Astrocyte (in vitro differentiated cells and primary cell): ENCODE results near the gene CHAC1. TPM values are rescaled to one million over a fixed set of nuclear protein-coding genes. Genes with fewer than 3 reads are reported as not detected.

Experiments
- DNase-seq: peaks from one replicate; pipeline ENCODE4 v3.0.0-alpha.2; 2010; ENCODE audit warnings: low read depth
- FAIRE-seq: peaks from 2 replicates; lab custom pipeline; 2011; peaks lifted over from hg19 to GRCh38; lab: Jason Lieb, UNC
- H2AFZ ChIP-seq: 2 replicates; pipeline ENCODE4 v1.6.0; 2012; ENCODE audit warnings: low read depth, low read length, inconsistent platforms
- H3K27ac ChIP-seq: 2 replicates; pipeline ENCODE4 v1.5.1; 2011; ENCODE audit warnings: low read depth, low read length, inconsistent platforms
- H3K27me3 ChIP-seq: 2 replicates; pipeline ENCODE4 v1.6.0; 2011; ENCODE audit warnings: low read length, inconsistent platforms; ENCODE audit not compliant: insufficient read depth
- H3K36me3 ChIP-seq: 2 replicates; pipeline ENCODE4 v1.5.1; 2011; ENCODE audit warnings: low read length, inconsistent platforms; ENCODE audit not compliant: insufficient read depth
- H3K4me1 ChIP-seq: 2 replicates; pipeline ENCODE4 v1.5.1; 2011; ENCODE audit warnings: low read length, inconsistent platforms; ENCODE audit not compliant: insufficient read depth
- H3K4me2 ChIP-seq: 2 replicates; pipeline ENCODE4 v1.6.0; 2012; ENCODE audit warnings: low read length, inconsistent platforms
- H3K4me3 ChIP-seq: 2 replicates; pipeline ENCODE4 v1.5.1; 2011; ENCODE audit warnings: low read depth, mild to moderate bottlenecking, low read length, inconsistent platforms; ENCODE audit not compliant: insufficient read depth
- H3K79me2 ChIP-seq: 2 replicates; pipeline ENCODE4 v1.6.0; 2012; ENCODE audit warnings: mild to moderate bottlenecking, low read length, inconsistent platforms; ENCODE audit not compliant: insufficient read depth
- H3K9ac ChIP-seq: 2 replicates; pipeline ENCODE4 v1.6.0; 2012; ENCODE audit warnings: mild to moderate bottlenecking, low read length, inconsistent platforms
- H3K9me3 ChIP-seq: 2 replicates; pipeline ENCODE4 v1.5.1; 2012; ENCODE audit warnings: low read depth, mild to moderate bottlenecking, low read length, inconsistent platforms; ENCODE audit not compliant: insufficient read depth
- H4K20me1 ChIP-seq: 2 replicates; pipeline ENCODE4 v1.6.0; 2012; ENCODE audit warnings: low read length, inconsistent platforms; ENCODE audit not compliant: insufficient read depth
- H3K27ac Mint-ChIP-seq: one replicate; pipeline ENCODE4 v1.8.0; 2021; ENCODE audit warnings: mild to moderate bottlenecking, mixed read lengths; ENCODE audit not compliant: unreplicated experiment
- H3K27me3 Mint-ChIP-seq: one replicate; pipeline ENCODE4 v1.8.0; 2021; ENCODE audit warnings: low read depth, mixed read lengths; ENCODE audit not compliant: unreplicated experiment
- H3K36me3 Mint-ChIP-seq: one replicate; pipeline ENCODE4 v1.8.0; 2021; ENCODE audit warnings: low read depth, mixed read lengths; ENCODE audit not compliant: unreplicated experiment
- H3K4me1 Mint-ChIP-seq: one replicate; pipeline ENCODE4 v1.8.0; 2021; ENCODE audit warnings: low read depth, mixed read lengths; ENCODE audit not compliant: unreplicated experiment
- H3K4me3 Mint-ChIP-seq: one replicate; pipeline ENCODE4 v1.8.0; 2021; ENCODE audit warnings: mild to moderate bottlenecking, moderate library complexity, mixed read lengths; ENCODE audit not compliant: unreplicated experiment
- H3K9me3 Mint-ChIP-seq: one replicate; pipeline ENCODE4 v1.8.0; 2021; ENCODE audit warnings: mild to moderate bottlenecking, mixed read lengths; ENCODE audit not compliant: unreplicated experiment
- EZH2 ChIP-seq: IDR thresholded peaks from 2 replicates; pipeline ENCODE4 v1.6.1; 2012; ENCODE audit warnings: mild to moderate bottlenecking, low read length, inconsistent platforms; ENCODE audit not compliant: insufficient read depth
- total RNA-seq: library from RNA; stranded (reverse); gene quantifications from 2 replicates; pipeline ENCODE4 v1.2.1, GENCODE V29; 2021
- TF ChIP-seq, protein P1 (sequence below): IDR thresholded peaks from 2 replicates; pipeline ENCODE4 v1.5.1; 2011; ENCODE audit warnings: low read depth, mild to moderate bottlenecking, inconsistent platforms, low read length, moderate library complexity; ENCODE audit not compliant: insufficient read depth

The CHAC1 gene
- total RNA-seq, 1 donor from 2014 or later, result 55.9 TPM

GRCh38 chr15:41004490-41004889 lies 51.2 kb downstream of the CHAC1 start:
- no peak for TF ChIP-seq EZH2
- TF ChIP-seq, protein P1, sequence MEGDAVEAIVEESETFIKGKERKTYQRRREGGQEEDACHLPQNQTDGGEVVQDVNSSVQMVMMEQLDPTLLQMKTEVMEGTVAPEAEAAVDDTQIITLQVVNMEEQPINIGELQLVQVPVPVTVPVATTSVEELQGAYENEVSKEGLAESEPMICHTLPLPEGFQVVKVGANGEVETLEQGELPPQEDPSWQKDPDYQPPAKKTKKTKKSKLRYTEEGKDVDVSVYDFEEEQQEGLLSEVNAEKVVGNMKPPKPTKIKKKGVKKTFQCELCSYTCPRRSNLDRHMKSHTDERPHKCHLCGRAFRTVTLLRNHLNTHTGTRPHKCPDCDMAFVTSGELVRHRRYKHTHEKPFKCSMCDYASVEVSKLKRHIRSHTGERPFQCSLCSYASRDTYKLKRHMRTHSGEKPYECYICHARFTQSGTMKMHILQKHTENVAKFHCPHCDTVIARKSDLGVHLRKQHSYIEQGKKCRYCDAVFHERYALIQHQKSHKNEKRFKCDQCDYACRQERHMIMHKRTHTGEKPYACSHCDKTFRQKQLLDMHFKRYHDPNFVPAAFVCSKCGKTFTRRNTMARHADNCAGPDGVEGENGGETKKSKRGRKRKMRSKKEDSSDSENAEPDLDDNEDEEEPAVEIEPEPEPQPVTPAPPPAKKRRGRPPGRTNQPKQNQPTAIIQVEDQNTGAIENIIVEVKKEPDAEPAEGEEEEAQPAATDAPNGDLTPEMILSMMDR, result no peak
- H3K27me3 ChIP-seq, result no peaks in the 10 kb centered on the region
- H3K4me3 ChIP-seq, result no peak overlapping the region
- H2AFZ ChIP-seq, result no peak overlapping the region
- Mint-ChIP-seq H3K27ac (no peak overlapping the region), H3K27me3 (no peaks in the 10 kb centered on the region), H3K36me3 (peaks cover 13% of the 10 kb centered on the region), H3K9me3 (no peaks in the 10 kb centered on the region), H3K4me1 (no peaks in the 10 kb centered on the region), H3K4me3 (no peak overlapping the region)
- no peaks in the 10 kb centered on the region for H3K4me1 ChIP-seq
- no peak overlapping the region for H3K4me2 ChIP-seq
- no peak overlapping the region for H3K27ac ChIP-seq
- no peak for FAIRE-seq
- H3K9ac ChIP-seq, result no peak overlapping the region
- no peaks in the 10 kb centered on the region for H3K9me3 ChIP-seq
- peaks cover 4% of the 10 kb centered on the region for H3K79me2 ChIP-seq
- no peak for DNase-seq
- H3K36me3 ChIP-seq, result peaks cover 15% of the 10 kb centered on the region
- no peaks in the 10 kb centered on the region for H4K20me1 ChIP-seq

Other genes with a start within 250 kb of the CHAC1 start
- 32.0 and 32.6 TPM in 2 replicates for gene RMDN3, start 198.2 kb upstream of the CHAC1 start, total RNA-seq
- gene GCHFR, start 189.4 kb upstream of the CHAC1 start, total RNA-seq, result 6.4 and 7.3 TPM in 2 replicates
- gene C15orf62, start 183.5 kb upstream of the CHAC1 start, total RNA-seq, result 0.19 TPM in 1 of 2 replicates, not detected in the other
- 13.0 and 13.2 TPM in 2 replicates for gene ZFYVE19, start 146.4 kb upstream of the CHAC1 start, total RNA-seq
- gene DNAJC17, start 146.0 kb upstream of the CHAC1 start, total RNA-seq, result 21.0 and 27.2 TPM in 2 replicates
- gene PPP1R14D, start 124.8 kb upstream of the CHAC1 start, total RNA-seq, result not detected in 2 replicates
- 30.1 and 40.3 TPM in 2 replicates for gene SPINT1, start 109.4 kb upstream of the CHAC1 start, total RNA-seq
- 0.43 and 0.61 TPM in 2 replicates for gene RHOV, start 79.2 kb upstream of the CHAC1 start, total RNA-seq
- gene VPS18, start 59.0 kb upstream of the CHAC1 start, total RNA-seq, result 35.8 and 37.6 TPM in 2 replicates
- 0.09 and 0.29 TPM in 2 replicates for gene DLL4, start 24.1 kb upstream of the CHAC1 start, total RNA-seq
- gene INO80, start 162.8 kb downstream of the CHAC1 start, total RNA-seq, result 17.0 and 17.3 TPM in 2 replicates